COR-L47 (cell line): ENCODE measurements around the gene HECW1.
A peak's percentile ranks its signal among the peaks of the same experiment; 100 is the strongest.
"Not testable (repeated sequence)": the region's sequence is repeated elsewhere in the genome, so short reads cannot be mapped to it uniquely, and the experiment has no call there.

Source experiments
- DNase-seq: peaks from one replicate; lab custom pipeline; 2025; lab: John Stamatoyannopoulos, UW

Gene HECW1

GRCh38 chr7:43583424-43584194 lies 471.2 kb downstream of the HECW1 start:
- peak; percentile 23 for DNase-seq

- DNase-seq = no peak
Measured at GRCh38 chr7:43584195-43584586, 471.7 kb downstream of the HECW1 start.

- not testable (repeated sequence) for DNase-seq
Measured at GRCh38 chr7:43584733-43585132, 472.3 kb downstream of the HECW1 start.

GRCh38 chr7:43585562-43585961 lies 473.1 kb downstream of the HECW1 start:
- DNase-seq = no peak

DNA sequence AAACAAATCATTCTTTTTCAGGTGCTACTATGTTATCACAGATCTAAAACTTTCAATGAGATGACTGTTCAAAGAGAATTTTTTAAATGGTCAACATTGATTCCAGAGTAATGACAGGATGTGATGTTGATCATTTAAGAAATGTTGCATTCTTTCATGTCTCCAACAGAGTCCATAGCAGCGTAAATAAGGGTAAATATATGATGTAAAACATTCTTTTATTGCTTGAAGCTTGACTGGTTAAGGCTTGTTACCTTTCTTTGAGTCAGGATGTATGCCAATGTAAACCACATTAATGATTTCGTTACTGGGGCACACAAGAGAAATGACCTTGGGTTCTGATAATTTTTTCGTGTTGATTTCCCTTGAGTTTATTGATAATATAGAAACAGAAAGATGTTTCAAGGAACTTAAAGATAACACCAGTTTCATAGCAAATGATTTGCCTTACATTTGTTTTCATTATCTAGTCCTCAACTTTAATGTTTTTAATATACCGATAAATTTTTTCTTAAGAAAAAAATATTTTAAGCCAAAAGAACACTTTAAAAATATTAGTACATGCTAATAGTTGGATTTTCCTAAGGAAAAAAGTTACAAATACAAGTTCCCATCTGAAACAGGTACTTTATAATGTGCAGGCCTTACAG lies 473.9 kb downstream of the HECW1 start:
- DNase-seq = no peak

DNA sequence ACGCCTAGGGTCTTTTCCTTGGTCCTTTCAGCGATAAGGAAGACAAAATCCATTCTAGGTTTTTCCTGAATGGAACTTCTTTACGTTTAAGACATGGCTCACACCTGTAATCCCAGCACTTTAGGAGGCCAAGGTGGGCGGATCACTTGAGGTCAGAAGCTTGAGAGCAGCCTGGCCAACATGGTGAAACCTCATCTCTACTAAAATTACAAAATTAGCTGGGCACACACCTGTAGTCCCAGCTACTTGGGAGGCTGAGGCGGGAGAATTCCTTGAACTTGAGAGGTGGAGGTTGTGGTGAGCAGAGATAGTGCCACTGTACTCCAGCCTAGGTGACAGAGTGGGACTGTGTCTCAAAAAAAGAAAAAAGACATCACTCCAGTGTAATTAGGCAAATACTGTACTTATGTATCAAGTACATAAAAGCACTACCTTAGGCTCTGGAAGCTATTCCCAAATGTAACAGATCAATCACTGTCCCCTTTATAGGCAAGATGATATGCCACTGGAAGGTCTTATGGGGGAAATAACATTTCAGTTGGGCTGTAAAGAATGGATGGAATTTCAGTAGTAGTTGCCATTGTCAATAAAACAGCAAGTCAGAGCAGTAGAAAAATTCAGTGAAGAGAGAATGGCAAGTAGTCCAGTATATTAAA lies 476.2 kb downstream of the HECW1 start:
- DNase-seq = no peak

DNA sequence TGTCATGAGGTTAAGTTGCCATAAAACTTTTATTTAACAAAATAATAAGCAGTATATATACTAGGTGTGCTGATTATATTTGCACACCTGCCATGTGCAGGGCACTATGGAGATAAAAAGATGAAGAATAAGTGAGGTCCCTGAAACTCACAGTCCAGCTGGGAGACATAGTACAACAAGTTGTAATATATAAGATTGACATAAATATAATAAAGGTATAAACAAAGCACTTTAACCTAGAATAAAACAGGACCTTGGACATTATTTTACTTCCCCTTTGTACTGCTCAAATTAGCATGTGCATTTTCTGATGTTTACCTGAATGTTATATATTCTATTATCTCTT lies 476.7 kb downstream of the HECW1 start:
- no peak for DNase-seq

DNA sequence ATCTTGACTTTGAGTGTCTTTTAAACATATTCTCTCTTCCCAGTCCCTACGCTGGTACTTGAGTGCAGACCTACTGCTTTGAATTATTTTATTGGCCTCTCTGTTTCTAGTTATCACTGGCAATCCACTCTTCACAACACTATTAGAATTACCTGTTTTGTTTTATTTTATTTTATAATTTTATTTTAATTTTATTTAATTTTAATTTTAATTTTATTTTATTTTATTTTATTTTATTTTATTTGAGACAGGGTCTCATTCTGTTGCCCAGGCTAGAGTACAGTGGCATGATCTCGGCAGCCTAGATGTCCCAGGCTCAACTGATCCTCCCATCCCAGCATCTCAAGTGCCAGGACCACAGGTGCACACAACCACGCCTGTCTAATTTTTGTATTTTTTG lies 477.3 kb downstream of the HECW1 start:
- no peak for DNase-seq

GRCh38 chr7:43590862-43591557 lies 478.6 kb downstream of the HECW1 start:
- DNase-seq = no peak

GRCh38 chr7:43591558-43592180 lies 479.2 kb downstream of the HECW1 start:
- DNase-seq = no peak

DNA sequence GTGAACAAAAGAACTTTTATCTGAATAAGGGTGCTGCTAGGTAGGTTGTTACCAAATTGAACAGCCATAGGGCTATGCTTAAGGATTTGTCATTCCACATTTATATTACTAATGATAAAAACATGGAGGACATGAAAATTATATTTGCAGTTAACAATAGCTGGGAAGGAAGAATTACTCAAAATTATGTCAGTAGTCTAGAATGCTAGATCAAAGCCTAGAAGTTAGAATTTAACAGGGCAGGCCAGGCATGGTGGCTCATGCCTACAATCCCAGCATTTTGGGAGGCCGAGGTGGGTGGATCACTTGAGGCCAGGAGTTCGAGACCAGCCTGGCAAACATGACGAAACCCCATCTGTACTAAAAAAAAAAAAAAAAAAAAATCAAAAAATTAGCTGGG lies 479.9 kb downstream of the HECW1 start:
- DNase-seq = no peak

DNA sequence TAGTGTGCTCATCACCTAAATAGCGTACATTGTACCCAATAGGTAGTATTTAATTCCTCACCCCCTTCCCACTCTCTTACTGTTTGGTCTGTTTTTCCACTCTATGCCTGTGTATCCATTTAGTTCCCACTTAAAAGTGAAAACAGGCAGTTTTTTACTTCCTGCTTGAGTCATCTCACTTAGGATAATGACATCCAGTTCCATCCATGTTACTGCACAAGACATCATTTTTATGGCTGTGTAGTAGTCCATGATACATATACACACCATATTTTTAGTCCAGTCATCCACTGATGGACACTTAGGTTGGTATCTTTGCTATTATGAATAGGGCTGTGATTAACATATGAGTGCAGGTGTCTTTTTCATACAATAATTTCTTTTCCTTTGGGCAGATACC lies 480.6 kb downstream of the HECW1 start:
- no peak for DNase-seq

- DNase-seq = no peak
Measured at GRCh38 chr7:43594020-43594419, 481.6 kb downstream of the HECW1 start.

DNA sequence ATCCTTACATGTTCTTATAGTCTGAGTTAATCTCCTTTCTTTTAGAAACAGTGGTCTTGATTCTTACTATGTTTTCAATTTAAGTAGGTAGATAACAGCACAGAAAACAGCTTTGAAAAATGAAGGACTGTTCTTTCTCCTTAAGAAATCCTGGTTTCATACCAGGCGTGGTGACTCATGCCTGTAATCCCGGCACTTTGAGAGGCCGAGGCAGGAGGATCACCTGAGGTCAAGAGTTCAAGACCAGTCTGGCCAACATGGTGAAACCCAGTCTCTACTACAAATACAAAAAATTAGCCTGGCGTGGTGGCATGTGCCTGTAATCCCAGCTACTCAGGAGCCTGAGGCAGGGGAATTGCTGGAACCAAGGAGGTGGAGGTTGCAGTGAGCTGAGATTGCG lies 484.0 kb downstream of the HECW1 start:
- not testable (repeated sequence) for DNase-seq

- no peak for DNase-seq
Measured at GRCh38 chr7:43600056-43600455, 487.6 kb downstream of the HECW1 start.

DNA sequence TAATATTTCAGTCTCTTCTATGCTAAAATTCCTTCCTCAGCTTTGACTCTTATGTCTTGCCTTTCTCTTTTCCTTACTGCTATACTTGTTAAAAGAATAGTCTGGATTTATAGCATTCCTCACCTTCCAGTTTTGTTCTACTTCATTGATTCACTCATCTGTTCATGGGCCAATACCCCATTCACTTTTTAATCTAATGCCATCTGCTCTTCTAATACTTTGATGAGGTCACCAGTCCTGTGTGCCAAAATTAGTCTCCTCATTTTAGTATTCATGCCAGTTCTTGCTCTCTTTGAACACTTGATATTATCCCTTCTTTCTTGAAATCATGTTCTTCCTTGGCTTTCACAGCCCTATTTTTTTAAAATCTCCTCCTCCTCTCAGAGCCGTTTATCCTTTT lies 489.8 kb downstream of the HECW1 start:
- DNase-seq = no peak

- no peak for DNase-seq
Measured at GRCh38 chr7:43604251-43604650, 491.8 kb downstream of the HECW1 start.

DNA sequence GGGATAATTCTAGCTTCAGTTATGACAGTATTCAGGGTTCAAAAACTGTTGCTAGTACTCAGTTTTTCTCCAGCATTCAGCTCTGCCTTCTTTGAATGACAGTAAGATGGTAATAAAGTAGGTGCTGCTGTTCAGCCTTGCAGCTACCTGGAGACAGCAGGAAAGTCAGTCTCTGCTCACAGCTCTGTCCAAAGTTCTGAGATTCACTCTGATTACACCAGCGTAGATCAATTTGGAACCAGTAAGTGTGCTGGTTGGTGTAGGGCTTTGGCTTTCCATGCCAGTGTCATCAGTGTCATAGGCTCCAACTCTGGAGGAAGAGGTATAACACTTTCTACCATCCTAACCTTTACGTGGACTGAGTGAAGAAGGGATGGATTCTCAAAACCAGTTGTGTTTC lies 496.6 kb downstream of the HECW1 start:
- DNase-seq = no peak

- no peak for DNase-seq
Measured at GRCh38 chr7:43612128-43612527, 499.7 kb downstream of the HECW1 start.

DNA sequence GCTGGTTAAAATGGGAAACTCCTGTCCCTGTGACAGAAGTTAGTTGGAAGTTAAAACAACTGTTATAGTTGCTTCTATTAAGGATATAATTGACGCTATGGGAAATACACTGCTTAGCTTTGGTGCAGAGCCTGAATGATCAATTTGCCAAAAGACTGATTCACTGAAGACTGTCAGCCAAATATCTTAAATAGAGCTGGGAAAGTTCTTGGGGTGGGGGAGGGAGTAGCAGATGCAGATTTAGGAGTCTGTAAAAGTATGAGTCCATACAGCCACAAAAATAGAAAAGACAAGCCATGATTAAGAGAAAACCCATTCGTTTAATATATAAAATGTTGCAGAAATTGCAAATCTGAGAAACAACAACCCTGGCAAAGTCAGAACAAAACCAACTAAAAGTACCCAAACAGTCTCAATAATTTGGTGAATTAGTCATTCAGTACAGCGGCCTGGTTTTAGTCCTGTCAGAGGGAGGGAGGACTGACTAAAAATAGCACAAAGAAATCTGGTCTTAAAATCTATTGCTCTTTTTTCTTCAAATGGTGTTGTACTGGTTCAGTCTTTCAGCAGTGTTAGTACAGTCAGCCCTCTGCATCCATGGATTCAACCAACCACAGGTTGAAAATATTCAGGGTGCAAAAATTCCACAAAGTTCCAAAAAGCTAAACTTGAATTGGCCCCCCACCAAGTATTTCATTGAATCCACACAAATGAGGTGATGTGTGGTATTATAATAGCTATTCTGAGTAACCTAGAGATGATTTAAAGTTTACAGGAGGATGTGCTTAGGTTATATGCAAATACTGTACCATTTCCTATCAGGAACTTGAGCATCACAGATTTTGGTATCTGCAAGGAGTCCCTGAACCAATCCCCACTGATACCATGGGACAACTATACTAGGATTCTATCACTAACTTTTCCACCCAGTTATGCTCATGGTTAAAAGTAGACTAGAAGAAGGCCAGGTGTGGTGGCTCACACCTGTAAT lies 500.4 kb downstream of the HECW1 start:
- DNase-seq = no peak
